GM18909 (cell line): ENCODE data around the gene PTPRH.
"Not testable (repeated sequence)": the region's sequence is repeated elsewhere in the genome, so short reads cannot be mapped to it uniquely, and the experiment has no call there.

Experiments
- ATAC-seq: cut with Tn5 transposase; IDR thresholded peaks from one replicate; pipeline ENCODE4 v1.9.1; 2021; ENCODE audit warnings: mild to moderate bottlenecking; ENCODE audit not compliant: unreplicated experiment, poor library complexity

PTPRH gene

DNA sequence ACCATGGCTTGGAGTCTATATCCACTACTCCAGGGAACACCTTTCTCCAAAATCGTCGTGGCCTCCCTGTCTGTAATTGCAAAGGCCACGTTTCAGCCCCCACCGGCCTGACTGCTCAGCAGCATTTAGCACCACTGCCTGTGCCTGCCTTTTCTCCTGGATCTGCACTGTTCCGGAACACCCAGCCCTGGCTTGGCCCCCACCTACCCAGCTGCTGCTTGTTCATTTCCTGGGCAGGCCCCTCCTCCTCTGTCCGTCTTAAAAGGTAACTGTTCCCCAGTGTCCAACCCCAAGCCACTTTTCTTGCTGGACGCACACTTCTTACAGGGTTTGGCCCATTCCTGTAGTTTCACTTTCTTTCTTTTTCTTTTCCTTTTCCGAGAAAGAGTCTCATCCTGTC is 20.7 kb downstream of the PTPRH start:
- no peak for ATAC-seq

DNA sequence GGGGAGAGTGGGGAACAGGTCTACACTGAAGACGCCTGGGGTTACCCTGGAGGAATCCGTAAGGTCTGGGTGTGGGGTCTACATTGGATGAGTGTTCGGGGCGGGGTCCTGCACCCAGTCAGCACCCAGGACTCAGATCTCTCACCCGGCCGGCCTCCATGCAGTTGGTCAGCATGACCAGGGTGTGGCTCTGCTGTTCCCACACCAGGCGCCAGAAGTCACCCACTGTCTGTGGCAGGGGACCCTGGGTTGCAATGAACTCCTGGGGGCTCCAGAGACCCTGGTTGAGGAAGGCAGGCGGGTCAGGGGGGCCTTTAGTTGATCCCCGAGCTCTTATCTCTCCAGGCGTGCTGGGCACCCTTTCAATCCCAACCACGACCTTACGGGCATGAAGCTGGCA is 23.2 kb downstream of the PTPRH start:
- no peak for ATAC-seq

DNA sequence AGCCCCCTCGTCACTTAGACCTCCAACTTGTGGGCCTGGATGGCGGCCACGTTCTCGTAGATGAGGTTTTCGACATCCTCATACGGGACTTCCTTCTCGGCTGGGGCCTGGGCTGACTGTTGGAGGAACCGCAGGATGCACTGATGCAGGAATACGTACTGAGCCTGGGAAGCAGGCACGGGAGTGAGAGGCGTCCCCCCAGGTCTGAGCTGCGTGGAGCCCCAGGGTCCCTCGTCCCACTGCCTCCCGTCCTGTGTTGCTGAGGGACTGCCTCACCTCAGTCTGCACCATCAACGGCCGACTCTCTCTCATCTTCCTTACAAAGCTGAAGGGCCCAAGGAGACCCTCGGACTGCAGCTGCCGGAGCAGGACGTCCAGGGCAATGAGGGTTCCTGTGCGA is 27.6 kb downstream of the PTPRH start:
- ATAC-seq, result no peak

DNA sequence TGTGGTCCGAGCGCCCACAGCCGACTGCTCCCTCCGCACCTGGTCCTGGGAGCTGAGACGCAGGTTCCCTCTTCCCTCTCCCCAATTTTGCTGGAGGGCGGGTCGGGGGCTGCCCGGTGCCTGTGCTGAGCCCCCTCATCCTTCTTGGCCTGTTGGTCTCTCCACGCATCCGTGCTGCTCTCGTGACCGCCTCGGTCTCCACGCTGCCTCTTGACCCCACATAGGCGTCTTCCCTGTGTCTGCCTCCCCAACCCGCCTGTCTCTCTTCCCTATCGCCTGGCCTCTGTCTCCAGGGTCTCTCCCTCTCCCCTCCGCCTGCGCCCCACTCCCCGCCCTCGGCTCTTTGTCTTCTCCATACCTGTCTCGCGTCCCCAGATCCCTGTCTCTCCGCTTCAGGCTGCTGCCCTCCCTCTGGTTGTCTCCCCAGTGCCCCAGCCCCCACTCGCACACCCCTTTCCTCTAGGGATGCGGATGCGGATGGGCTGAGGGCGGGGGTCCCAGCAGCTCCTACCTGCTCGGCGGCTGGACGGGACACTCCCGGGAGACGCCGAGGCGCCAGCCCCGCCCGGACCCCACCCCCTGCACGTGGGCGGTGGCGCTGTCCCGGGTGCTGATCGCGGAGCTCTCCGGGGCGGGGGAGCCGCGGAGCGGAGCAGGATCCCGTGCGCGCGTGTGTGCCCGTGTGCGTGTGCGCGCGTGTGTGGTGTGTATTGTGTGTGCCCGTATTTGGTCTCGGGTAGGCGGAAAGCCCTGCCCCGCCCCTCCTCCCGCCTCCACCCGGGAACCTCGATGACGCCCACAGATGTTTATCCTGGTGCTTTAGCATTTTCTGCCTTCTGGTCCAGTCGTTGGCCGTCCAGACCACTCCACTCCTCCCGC is 29.5 kb downstream of the PTPRH start, which contains the start of gene SYT5:
SYT5 (minus strand) TSS at position 684 of the 879 bp plus-strand sequence. CDS start 1,248 bp downstream, outside the sequence.
- no peak for ATAC-seq

DNA sequence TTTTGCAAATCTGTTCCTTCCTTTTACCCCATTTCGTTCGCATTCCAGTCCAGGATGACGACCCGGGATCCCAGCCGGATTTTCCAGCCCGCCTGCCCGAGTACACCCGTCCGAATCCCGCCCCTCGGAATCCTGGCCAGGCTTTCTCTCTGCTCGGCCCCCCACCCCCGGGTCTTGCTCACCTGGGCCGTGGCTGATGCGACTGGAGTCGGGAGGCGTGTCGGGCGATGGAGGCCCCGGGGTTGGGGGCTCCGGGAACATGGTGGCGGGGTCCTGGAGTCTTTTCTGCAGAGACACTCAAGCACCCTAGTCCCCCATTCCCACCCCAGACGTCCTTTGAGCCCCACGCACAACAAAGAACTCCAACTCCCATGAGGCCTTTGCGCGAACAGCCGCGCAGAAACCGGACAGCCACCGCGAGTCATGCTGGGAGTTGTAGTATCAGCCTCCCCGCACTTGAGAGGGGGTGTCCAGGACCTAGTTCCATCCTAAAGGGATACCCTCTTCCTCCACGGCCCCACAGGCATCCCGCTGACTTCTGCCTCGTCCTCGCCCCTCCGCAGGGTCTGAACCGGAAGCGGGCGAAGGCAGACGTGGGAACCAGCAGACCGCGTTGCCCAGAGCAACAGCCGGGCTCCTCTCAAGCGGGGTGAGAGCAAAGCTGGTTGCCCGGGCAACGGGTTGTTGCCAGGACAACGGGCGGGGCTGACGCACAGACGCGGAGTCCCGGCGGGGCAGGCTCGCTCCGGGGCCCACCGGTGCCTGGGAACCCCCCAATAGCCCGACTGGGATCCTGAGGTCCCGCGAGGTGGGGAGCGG is 30.3 kb downstream of the PTPRH start:
- ATAC-seq, result peak; percentile 68

DNA sequence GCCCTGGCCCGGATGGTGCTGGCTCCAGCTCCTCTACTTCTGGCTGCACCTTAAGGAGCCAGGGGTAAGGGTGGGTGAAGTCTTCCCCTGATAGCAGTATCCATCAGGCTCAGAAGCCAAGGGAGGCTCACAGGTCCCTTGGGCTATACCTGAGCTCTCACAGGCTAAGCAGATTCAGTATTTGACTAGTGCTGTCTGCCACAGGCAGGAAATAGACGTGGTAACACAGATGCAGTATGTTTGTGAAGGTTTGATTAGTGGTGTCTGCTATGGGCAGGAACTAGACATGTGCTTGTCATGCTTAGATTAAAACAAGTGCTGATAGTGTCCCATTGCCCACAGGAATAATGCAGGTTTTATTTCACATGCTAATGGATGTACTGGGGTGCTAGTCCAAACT is 33.2 kb downstream of the PTPRH start:
- ATAC-seq, result no peak

DNA sequence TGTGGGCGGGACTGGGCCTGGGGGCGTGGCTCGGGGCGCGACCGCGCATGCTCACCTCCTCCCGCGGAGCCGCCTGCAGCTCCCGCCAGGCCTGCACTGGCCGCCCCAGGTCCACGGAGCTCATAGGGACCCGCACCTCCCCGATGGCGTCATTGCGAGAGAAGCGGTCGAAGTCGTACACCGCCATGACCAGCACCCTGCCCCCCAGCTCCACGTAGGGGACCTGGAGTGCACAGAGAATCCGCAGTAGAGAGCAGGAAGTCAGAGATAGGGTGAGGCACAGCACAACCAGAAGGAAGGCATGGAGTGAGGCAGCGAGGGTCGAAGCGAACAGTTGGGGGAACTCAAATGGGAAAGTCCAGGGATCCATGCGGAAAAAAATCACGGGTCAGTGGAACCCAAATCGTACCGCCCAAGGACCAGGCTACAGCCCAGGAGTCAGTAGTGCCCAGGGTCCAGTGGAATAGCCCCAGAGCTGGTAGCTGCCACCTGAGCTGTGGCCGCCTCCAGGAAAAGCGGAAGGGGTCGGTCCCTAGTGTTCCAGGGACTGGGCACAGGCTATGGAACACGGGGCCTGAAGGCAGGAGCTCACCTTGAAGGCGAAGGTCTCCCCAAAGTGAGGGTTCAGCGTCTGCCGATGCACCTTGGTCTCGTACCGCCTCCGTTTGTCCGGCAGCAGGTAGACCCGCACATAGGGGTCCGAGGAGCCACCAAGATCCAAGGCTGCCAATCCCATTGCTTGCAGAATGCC is 34.0 kb downstream of the PTPRH start:
- no peak for ATAC-seq

DNA sequence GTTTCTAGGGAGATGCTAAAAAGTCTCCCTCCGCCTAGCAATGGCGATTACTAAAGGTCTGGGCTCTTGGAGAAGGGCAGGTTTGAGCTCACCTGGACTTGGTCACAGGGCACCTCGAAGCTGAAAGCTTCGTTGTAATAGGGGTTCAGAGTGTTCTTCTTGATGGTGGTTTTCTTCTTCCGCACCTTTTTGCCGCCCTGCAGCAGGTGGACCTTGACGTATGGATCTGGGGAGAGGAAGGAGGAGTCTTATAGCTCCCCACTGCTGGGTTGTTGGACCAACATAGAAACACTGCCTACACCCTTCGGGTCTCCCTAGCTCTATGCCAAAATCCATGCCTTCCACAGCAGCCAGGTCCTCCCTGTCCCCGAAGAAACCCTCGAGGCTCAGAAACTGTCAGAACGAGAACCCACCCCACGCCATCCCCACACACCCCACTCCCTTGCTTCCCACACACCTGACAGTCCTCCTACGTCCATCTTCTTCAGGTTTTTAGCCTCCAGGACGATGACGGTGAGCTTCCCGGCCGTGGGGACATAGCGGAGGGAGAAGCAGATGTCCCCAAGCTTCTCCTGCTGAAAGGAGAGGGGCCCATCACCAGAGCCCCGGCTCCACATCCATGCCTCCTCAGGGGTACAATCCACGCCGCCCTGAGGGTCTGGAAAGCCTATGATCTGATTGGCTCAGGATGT is 34.7 kb downstream of the PTPRH start:
- ATAC-seq, result no peak

DNA sequence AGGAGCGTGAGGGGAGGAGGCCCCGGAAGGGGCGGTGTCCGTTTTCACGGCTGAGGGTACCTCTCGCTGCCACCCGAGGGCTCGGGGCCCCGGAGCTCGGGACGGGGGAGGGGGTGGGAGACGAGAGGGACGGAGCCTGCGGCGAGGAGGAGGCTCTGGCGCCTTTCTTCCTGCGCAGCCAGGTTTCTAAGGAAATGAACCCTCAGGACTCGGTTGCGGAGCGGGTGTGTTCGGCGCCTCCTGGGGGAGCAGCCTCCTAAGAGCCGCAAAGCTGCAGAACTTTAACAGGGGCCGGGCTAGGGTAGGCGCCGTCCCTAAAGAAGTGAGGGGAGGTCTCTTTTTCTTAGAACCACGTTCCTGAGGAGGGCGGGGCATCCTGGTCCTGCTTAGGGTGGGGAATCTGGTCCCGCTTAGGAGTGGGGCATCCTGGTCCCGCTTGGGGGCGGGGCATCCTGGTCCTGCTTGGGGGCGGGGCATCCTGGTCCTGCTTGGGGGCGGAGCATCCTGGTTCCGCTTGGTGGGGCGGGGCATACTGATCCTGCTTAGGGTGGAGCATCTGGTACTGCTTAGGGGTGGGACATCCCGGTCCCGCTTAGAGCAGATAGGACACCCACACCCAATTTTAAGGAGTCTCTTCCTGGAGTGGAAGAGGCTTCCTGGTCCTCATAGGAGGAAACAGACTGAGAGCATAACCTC is 35.4 kb downstream of the PTPRH start:
- no peak for ATAC-seq

DNA sequence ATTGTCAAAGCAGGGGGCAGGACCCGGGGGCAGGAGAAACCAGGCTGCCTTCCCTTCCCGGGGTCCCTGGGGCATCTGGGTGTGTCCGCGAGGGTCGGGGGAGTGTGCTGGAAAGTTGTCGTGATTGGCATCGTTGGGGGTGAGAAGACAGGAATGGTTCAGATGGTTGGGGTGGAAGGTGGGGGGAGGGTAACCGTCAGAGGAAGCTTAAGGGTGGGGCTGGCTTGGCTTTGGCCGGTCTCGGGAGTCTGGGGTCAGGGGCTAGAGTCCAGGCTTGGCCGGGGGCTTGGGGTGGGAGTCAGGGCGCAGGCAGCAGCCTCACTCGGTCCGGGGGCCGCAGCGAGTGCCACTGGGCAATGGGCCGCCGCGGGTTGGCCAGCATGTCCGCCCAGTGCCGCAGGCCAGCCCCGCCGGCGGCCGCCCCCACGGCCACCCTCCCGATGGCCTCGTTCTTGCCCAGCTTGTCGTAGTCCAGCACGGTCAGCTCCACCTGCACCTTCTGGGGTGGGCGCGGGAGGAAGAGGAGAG is 36.1 kb downstream of the PTPRH start:
- no peak for ATAC-seq

DNA sequence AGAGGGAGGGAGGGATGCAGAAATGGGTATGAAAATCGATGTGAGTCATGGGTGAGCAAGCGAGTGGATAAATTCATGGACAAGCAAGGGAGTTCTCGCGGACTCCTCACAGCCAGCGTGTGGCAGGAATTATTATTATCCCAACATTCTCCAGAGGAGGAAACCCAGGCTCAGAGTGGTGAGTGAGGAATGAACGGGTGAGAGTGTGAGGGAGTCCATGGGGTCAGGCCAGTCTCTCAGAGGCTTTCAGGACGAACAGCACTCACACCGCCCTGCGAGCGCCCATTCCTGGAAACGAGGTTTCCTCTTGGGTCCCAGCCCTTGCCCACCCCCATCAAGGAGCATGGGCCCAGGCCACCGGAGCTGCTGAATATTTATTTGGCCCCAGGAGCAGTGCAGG is 36.6 kb downstream of the PTPRH start:
- ATAC-seq, result no peak

DNA sequence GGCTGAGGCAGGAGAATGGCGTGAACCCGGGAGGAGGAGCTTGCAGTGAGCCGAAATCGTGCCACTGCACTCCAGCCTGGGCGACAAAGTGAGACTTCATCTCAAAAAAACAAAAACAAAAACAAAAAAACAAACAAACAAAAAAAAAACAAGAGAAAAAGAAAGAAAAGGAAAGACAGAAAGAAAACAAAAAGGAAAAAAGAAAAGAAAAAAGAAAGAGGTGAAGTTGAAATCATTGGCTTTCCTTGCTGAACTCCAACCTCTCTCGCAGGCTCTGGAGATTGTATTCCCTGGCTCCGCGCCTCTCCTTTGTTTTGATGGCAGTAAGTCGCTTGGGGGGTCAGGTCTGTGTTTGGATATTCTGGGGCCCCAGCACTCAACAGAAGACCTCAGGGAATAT is 37.0 kb downstream of the PTPRH start:
- not testable (repeated sequence) for ATAC-seq

DNA sequence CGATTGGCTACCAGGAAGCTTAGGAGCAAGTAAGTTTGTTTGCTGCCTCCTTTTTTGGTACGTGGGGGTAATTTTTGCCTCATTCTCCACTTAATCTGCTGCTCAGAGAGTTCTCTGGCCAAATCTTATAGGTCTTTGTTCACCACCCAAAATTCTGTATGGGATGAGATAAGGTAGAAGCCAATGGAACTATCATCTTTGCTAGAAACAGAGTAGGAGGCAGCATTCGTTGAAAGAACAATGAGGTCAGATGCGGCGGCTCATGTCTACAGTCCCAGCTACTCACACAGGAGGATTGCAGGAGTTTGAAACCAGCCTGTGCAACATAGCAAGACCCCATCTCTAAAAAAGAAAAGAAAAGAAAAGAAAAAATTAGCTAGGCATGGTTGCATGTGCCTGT is 37.9 kb downstream of the PTPRH start:
- no peak for ATAC-seq

DNA sequence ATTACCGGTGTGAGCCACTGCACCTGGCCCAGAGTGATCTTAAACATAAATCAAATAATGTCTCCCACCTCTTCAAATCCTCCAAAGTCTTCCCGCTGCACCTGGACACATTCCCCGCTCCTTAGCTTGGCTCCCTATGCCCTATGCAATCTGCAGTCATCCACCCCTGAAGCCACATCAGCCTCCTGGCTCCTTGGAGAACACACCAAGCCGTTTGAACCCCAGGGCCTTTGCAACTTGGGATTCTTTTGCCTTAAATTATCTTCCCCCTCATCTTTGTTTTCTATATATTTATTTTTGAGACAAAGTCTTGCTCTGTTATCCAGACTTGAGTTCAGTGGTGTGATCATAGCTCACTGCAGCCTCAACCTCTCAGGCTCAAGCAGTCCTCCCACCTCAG is 40.2 kb downstream of the PTPRH start:
- no peak for ATAC-seq

DNA sequence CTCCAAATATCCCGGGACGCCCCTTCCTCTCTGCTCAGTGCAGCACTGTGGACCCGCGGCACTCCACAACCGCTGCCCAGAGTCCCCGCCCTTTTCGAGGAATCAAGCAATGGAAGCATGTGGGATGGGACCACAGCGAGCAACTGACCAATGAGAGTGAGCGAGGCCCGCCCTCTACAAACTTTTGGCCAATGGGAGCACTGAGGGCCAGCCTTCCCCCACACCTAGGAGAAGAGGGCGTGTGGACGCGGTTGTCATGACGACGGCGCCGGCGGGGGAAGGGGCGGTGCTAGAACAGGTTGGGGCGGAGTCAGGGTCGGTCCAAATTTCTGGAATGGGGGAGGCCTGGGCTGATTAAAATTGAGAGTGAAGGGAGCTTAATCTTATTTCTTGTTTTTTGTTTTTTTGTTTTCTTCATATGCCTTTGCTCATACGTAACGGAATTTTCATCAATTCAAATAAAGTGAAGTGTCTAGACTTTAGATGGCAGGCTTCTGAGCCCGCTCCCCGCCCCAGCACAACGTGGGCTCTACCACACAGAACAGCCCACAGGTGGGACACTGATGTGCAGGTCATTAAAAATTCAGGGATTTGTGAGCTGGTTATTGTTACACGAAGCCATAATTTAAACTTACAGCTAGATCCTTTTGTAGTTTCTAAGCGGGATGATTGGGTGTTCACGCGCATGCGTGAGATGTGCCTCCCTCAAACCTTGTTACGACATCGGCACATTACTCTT is 42.6 kb downstream of the PTPRH start, which contains the start of gene DNAAF3:
DNAAF3 (minus strand) TSS at position 84 of the 739 bp plus-strand sequence. CDS start 200 bp downstream, outside the sequence.
- peak; percentile 80 for ATAC-seq

DNA sequence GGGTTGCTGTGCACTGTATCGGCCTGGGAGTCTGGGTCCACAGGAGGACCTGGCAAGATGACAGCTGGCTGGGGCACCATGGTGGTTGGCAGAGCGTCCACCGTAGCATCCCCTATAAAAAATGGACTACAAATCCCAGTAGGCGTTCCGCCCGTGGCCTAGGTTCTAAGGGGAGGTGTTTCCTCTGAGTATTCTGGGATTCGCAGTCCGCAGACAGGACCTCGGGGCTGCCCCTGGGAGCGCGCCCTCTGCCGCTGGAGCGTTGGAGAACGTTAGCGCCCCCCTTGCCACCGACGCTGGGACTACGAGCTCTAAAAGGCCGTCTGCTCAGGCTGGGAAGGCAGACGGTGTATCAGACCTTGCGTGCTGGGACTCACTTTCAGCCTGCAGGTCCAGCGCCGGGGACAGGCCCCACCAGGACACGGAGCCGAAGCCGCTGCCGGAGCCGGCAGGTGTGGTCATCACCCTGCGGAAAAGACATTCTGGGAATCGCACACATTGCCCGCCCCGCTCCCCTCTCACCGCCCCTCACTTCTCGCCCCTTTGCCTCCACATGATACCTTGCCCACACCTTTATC is 43.3 kb downstream of the PTPRH start:
- peak; percentile 23 for ATAC-seq

DNA sequence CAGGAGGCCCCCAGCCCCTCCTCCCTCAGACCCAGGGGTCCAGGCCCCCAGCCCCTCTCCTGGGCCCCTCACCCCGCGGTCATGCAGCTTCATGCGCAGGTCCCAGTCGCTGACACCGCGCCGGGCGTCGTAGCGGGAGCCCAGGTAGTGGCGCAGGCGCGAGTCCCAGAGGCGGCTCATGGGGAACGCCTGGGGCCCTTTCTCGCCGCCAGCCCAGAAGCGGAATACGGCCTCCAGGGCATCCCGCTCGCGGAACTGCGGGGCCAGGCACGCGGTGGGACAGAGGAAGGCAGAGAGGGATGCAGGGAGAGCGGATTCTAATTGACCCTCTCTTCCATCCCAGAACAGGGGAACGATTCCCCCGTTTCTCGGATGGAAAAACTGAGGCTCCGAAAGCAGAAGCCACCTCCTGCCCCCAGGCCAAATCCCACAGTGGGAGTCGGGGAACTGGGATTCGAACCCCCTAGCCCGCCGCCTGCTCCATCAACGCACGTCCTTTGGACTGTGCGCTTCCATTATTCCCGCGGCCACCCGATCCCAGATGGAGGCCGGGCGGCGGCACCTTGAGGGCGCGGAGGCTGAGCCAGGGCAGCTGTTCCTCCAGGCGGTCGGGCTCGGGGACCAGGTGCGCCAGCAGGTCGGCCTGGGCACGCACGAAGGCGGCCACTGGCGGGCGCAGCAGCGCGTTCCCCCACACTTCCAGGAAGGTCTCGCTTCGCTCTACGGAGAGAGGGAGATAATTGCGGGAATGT is 47.6 kb downstream of the PTPRH start:
- ATAC-seq, result no peak
